Panc1 (cell line): ENCODE data around the gene KCNB1. TPM values are rescaled to one million over a fixed set of nuclear protein-coding genes. Genes with fewer than 3 reads are reported as not detected.

Source experiments
- ATAC-seq: fragments of 200-7000 bp; cut with Tn5 transposase; 2 replicates; pipeline ENCODE4 v1.9.1; 2020; ENCODE audit warnings: mild to moderate bottlenecking, moderate library complexity
- BruUV-seq: library from RNA; stranded (reverse); fragments of 400-500 nt; replicated peaks from 2 replicates; lab custom pipeline; 2021; lab: Mats Ljungman, UMichigan
- CTCF ChIA-PET: fragments of 300-600 bp; sonication (Branson Sonifier 250); formaldehyde crosslinking; loops from one replicate; lab custom pipeline; 2022; ENCODE audit warnings: antibody characterized with exemption; lab: Charles Lee
- POLR2A ChIA-PET: fragments of 300-600 bp; sonication (Branson Sonifier 250); formaldehyde crosslinking; loops from one replicate; lab custom pipeline; 2022; ENCODE audit warnings: antibody characterized with exemption; lab: Charles Lee
- DNase-seq: peaks from one replicate; pipeline ENCODE4 v3.0.0-alpha.2; 2010; ENCODE audit warnings: low read depth, low spot score
- H3K27ac ChIP-seq: 2 replicates; pipeline ENCODE4 v1.5.1; 2011; ENCODE audit warnings: mild to moderate bottlenecking, low read length, inconsistent platforms
- H3K27me3 ChIP-seq: fragments of 200-500 bp; sonication (Bioruptor generic); 2 replicates; pipeline ENCODE4 v1.6.0; 2014; ENCODE audit warnings: low read length, inconsistent platforms; ENCODE audit not compliant: control insufficient read depth, insufficient read depth
- H3K36me3 ChIP-seq: fragments of 200-500 bp; sonication (Bioruptor generic); 2 replicates; pipeline ENCODE4 v1.5.1; 2014; ENCODE audit warnings: inconsistent platforms, mild to moderate bottlenecking, low read length, moderate library complexity; ENCODE audit not compliant: control insufficient read depth, insufficient read depth
- H3K4me1 ChIP-seq: 2 replicates; pipeline ENCODE4 v1.5.1; 2011; ENCODE audit warnings: inconsistent platforms, mild to moderate bottlenecking, low read length, moderate library complexity; ENCODE audit not compliant: control insufficient read depth, insufficient read depth
- H3K4me3 ChIP-seq, 2 experiments: 2 replicates each; pipeline ENCODE4 v1.5.1; 2011 to 2012; ENCODE audit warnings: low read depth in 2 of 2, low read length in 2 of 2, mild to moderate bottlenecking in 2 of 2, inconsistent platforms in 1 of 2, moderate library complexity in 1 of 2
- H3K9me3 ChIP-seq: fragments of 200-500 bp; sonication (Bioruptor generic); 2 replicates; pipeline ENCODE4 v1.5.1; 2014; ENCODE audit warnings: low read depth, mild to moderate bottlenecking, inconsistent platforms, low read length, moderate library complexity; ENCODE audit not compliant: control insufficient read depth, insufficient read depth
- POLR2AphosphoS5 ChIP-seq: IDR thresholded peaks from 2 replicates; pipeline ENCODE4 v1.6.1; 2012; ENCODE audit warnings: mild to moderate bottlenecking, low read depth, low read length, moderate library complexity
- SIN3A ChIP-seq: IDR thresholded peaks from 2 replicates; pipeline ENCODE4 v1.6.1; 2012; ENCODE audit warnings: low read depth, mild to moderate bottlenecking, low read length, moderate library complexity, borderline replicate concordance; ENCODE audit not compliant: insufficient read depth
- TCF7L2 ChIP-seq: IDR thresholded peaks from 2 replicates; pipeline ENCODE4 v1.6.1; 2011; ENCODE audit warnings: mild to moderate bottlenecking, low read depth, low read length, inconsistent platforms
- in situ Hi-C: cut with HindIII; loops from 2 replicates; pipeline ENCODE4 v1.10.0; 2016; ENCODE audit warnings: low sequenced_read_pairs, low pct_unique_long_range_greater_than_20kb
- intact Hi-C: fragments of 100-400 bp; cut with micrococcal nuclease; formaldehyde crosslinking; loops from one replicate; pipeline ENCODE4 v1.10.0; 2022; ENCODE audit not compliant: unreplicated experiment
- total RNA-seq: library from RNA; stranded (reverse); gene quantifications from one replicate; pipeline ENCODE4 v1.2.1, GENCODE V29; 2021; ENCODE audit not compliant: unreplicated experiment
- TF ChIP-seq, protein P1 (sequence below): fragments of 450-650 bp; IDR thresholded peaks from 2 replicates; pipeline ENCODE4 v1.5.1; 2017; ENCODE audit warnings: mild to moderate bottlenecking
- TF ChIP-seq, protein P2 (sequence below), 2 experiments: IDR thresholded peaks; 2 replicates each; pipeline ENCODE4 v1.6.1; 2011 to 2012; ENCODE audit warnings: low read depth in 2 of 2, control low read depth in 1 of 2, low read length in 1 of 2, mild to moderate bottlenecking in 1 of 2, moderate library complexity in 1 of 2; ENCODE audit not compliant: insufficient read depth in 1 of 2

KCNB1 gene
- total RNA-seq, 1 experiment from 2014 or later: 11.1 TPM

DNA sequence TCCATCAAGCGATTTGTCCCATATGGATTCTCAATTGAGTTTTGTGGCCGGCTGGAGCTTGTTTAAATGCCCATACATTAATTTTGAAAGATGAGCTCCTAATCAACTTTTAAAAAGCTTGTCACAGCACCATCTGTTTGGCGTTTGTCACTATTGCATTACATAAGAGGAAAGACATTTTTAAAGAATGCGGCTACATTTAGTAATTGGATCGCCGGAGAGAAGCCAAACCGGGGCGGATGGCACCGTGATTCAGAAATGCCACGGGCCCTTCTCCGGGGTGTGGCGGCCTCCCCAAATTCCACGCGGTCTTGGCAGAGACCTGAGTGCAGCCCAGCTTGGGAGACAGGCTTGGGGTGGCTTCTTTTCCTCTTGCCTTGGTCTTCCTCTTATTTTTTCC is 136.9 kb downstream of the KCNB1 start:
- intact Hi-C loops: no loop called here

DNA sequence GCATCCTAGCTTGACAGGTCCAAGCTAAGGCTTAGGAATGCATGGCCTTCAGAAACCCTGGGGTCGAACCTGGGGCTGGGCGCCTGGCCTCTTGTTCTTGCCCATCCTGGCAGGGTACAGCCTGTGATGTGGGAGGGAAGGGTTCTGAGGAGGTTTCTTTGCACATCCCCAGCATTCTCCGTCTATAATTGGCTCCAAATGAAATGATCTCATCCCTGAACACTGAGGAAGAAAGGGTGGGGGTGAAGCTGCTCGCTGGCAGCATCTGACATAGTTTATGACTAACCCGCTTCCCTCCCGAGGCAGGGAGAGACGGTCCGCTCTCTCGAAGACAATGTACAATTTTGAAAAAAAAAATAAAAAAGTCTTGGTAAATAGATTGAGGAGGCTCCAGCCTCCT is 137.5 kb downstream of the KCNB1 start:
- no TSS peak for BruUV-seq
- Histone ChIP-seq H3K36me3 (no peaks in the 10 kb centered on the region), H3K4me1 (peaks cover 10% of the 10 kb centered on the region), H3K4me3 (no peak overlapping the region), H3K27ac (peak overlapping the region; percentile 0; the same call in 1 of the 2 replicates), H3K9me3 (no peaks in the 10 kb centered on the region), H3K27me3 (no peaks in the 10 kb centered on the region)
- DNase-seq: no peak
- POLR2A ChIA-PET: no interaction called here
- no peak for TF ChIP-seq TCF7L2
- TF ChIP-seq, protein P1, sequence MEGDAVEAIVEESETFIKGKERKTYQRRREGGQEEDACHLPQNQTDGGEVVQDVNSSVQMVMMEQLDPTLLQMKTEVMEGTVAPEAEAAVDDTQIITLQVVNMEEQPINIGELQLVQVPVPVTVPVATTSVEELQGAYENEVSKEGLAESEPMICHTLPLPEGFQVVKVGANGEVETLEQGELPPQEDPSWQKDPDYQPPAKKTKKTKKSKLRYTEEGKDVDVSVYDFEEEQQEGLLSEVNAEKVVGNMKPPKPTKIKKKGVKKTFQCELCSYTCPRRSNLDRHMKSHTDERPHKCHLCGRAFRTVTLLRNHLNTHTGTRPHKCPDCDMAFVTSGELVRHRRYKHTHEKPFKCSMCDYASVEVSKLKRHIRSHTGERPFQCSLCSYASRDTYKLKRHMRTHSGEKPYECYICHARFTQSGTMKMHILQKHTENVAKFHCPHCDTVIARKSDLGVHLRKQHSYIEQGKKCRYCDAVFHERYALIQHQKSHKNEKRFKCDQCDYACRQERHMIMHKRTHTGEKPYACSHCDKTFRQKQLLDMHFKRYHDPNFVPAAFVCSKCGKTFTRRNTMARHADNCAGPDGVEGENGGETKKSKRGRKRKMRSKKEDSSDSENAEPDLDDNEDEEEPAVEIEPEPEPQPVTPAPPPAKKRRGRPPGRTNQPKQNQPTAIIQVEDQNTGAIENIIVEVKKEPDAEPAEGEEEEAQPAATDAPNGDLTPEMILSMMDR: no peak
- no peak for TF ChIP-seq POLR2AphosphoS5
- TF ChIP-seq, protein P2, sequence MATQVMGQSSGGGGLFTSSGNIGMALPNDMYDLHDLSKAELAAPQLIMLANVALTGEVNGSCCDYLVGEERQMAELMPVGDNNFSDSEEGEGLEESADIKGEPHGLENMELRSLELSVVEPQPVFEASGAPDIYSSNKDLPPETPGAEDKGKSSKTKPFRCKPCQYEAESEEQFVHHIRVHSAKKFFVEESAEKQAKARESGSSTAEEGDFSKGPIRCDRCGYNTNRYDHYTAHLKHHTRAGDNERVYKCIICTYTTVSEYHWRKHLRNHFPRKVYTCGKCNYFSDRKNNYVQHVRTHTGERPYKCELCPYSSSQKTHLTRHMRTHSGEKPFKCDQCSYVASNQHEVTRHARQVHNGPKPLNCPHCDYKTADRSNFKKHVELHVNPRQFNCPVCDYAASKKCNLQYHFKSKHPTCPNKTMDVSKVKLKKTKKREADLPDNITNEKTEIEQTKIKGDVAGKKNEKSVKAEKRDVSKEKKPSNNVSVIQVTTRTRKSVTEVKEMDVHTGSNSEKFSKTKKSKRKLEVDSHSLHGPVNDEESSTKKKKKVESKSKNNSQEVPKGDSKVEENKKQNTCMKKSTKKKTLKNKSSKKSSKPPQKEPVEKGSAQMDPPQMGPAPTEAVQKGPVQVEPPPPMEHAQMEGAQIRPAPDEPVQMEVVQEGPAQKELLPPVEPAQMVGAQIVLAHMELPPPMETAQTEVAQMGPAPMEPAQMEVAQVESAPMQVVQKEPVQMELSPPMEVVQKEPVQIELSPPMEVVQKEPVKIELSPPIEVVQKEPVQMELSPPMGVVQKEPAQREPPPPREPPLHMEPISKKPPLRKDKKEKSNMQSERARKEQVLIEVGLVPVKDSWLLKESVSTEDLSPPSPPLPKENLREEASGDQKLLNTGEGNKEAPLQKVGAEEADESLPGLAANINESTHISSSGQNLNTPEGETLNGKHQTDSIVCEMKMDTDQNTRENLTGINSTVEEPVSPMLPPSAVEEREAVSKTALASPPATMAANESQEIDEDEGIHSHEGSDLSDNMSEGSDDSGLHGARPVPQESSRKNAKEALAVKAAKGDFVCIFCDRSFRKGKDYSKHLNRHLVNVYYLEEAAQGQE (IDR thresholded peaks at IDR 0.05; ENCODE audit: insufficient read depth in 1 of 2, low read depth in 2 of 2, low read length in 1 of 2): no peak
- TF ChIP-seq SIN3A: no peak
- in situ Hi-C loops: no loop called here
- ATAC-seq: no peak
- CTCF ChIA-PET: no interaction called here
- intact Hi-C loops: no loop called here

More for the DNA sequence above, 136.9 kb downstream of the KCNB1 start:
- TF ChIP-seq TCF7L2 (no peak), POLR2AphosphoS5 (no peak), SIN3A (no peak)
- TF ChIP-seq, protein P1: no peak
- TF ChIP-seq, protein P2 (IDR thresholded peaks at IDR 0.05; ENCODE audit: insufficient read depth in 1 of 2, low read depth in 2 of 2, low read length in 1 of 2): no peak
- no peaks in the 10 kb centered on the region for H3K9me3 ChIP-seq
- ChIA-PET POLR2A (no interaction called here), CTCF (interaction anchor here (0.6 kb wide), 1 partner anchor 51 kb away, joined by 3 read pairs; no protein-coding TSS in a partner anchor)
- H3K36me3 ChIP-seq: no peaks in the 10 kb centered on the region
- H3K27ac ChIP-seq: no peak overlapping the region; the same call in 1 of the 2 replicates
- DNase-seq (no peak), ATAC-seq (no peak)
- H3K4me1 ChIP-seq: peaks cover 10% of the 10 kb centered on the region
- in situ Hi-C loops: no loop called here
- no TSS peak for BruUV-seq
- no peaks in the 10 kb centered on the region for H3K27me3 ChIP-seq
- H3K4me3 ChIP-seq: no peak overlapping the region
